GM04504 (cell line): ENCODE measurements around the gene SLC19A1.
"Not testable (repeated sequence)": the region's sequence is repeated elsewhere in the genome, so short reads cannot be mapped to it uniquely, and the experiment has no call there.

Experiments used
- DNase-seq: peaks from one replicate; pipeline ENCODE4 v3.0.0-alpha.2; 2012; ENCODE audit warnings: low read depth

Gene SLC19A1

GRCh38 chr21:45506241-45506817 lies 35.9 kb downstream of the SLC19A1 start:
- DNase-seq, result no peak

GRCh38 chr21:45505416-45506021 lies 36.7 kb downstream of the SLC19A1 start:
- no peak for DNase-seq

GRCh38 chr21:45504516-45505415 lies 37.5 kb downstream of the SLC19A1 start:
- no peak for DNase-seq

- no peak for DNase-seq
Observed at GRCh38 chr21:45504021-45504515, 38.2 kb downstream of the SLC19A1 start.

GRCh38 chr21:45503226-45503625 lies 39.0 kb downstream of the SLC19A1 start:
- DNase-seq, result not testable (repeated sequence)

- no peak for DNase-seq
Observed at GRCh38 chr21:45502600-45502999, 39.6 kb downstream of the SLC19A1 start.

GRCh38 chr21:45502006-45502345 lies 40.3 kb downstream of the SLC19A1 start:
- no peak for DNase-seq

GRCh38 chr21:45501081-45502005 lies 40.9 kb downstream of the SLC19A1 start:
- DNase-seq, result not testable (repeated sequence)

- DNase-seq, result no peak
Observed at GRCh38 chr21:45499970-45500577, 42.2 kb downstream of the SLC19A1 start.

GRCh38 chr21:45499201-45499750 lies 43.0 kb downstream of the SLC19A1 start:
- no peak for DNase-seq

- no peak for DNase-seq
Observed at GRCh38 chr21:45498646-45499000, 43.6 kb downstream of the SLC19A1 start.

- DNase-seq, result no peak
Observed at GRCh38 chr21:45497846-45498645, 44.2 kb downstream of the SLC19A1 start.

- no peak for DNase-seq
Observed at GRCh38 chr21:45496968-45497845, 45.0 kb downstream of the SLC19A1 start.

- no peak for DNase-seq
Observed at GRCh38 chr21:45496151-45496967, 45.9 kb downstream of the SLC19A1 start.

GRCh38 chr21:45494851-45495680 lies 47.2 kb downstream of the SLC19A1 start:
- no peak for DNase-seq

GRCh38 chr21:45494135-45494850 lies 47.9 kb downstream of the SLC19A1 start:
- no peak for DNase-seq
